Activated naive CD4-positive, alpha-beta T cell treated with anti-CD3 and anti-CD28 coated beads for 36 hours (primary cell): Measurements from ENCODE around the gene SCN4A. TPM values are rescaled to one million over a fixed set of nuclear protein-coding genes. Genes with fewer than 3 reads are reported as not detected.
"Not testable (repeated sequence)": the region's sequence is repeated elsewhere in the genome, so short reads cannot be mapped to it uniquely, and the experiment has no call there.

Experiments
- CTCF ChIA-PET: fragments of 350-600 bp; sonication (Branson Sonifier 250); formaldehyde crosslinking; loops from one replicate; lab custom pipeline; 2021; ENCODE audit warnings: antibody characterized with exemption; lab: Charles Lee
- DNase-seq: peaks from one replicate; pipeline ENCODE4 v3.0.0-alpha.2; 2020
- H3K27ac Mint-ChIP-seq: one replicate; pipeline ENCODE4 v1.8.0; 2021; ENCODE audit warnings: mild to moderate bottlenecking, mixed read lengths
- H3K27me3 Mint-ChIP-seq: one replicate; pipeline ENCODE4 v1.8.0; 2021; ENCODE audit warnings: low read depth, mixed read lengths
- H3K36me3 Mint-ChIP-seq: one replicate; pipeline ENCODE4 v1.8.0; 2021; ENCODE audit warnings: low read depth, mixed read lengths
- H3K4me1 Mint-ChIP-seq: one replicate; pipeline ENCODE4 v1.8.0; 2021; ENCODE audit warnings: low read depth, mixed read lengths
- H3K4me3 Mint-ChIP-seq: one replicate; pipeline ENCODE4 v1.8.0; 2021; ENCODE audit warnings: mild to moderate bottlenecking, moderate library complexity, mixed read lengths
- H3K9me3 Mint-ChIP-seq: one replicate; pipeline ENCODE4 v1.8.0; 2021; ENCODE audit warnings: mixed read lengths
- intact Hi-C: fragments of 100-400 bp; cut with micrococcal nuclease; formaldehyde crosslinking; loops from one replicate; pipeline ENCODE4 v1.15.1; 2023
- total RNA-seq, 2 experiments: library from RNA; stranded (reverse); gene quantifications; one replicate each; pipeline ENCODE4 v1.2.3, GENCODE V29; 2021

SCN4A gene
- total RNA-seq, 2 experiments from 2014 or later, result 0.10 to 0.47 TPM

GRCh38 chr17:64007089-64007837 lies 34.5 kb upstream of the SCN4A start:
- Mint-ChIP-seq H3K4me1 (peaks cover 51% of the 10 kb centered on the region), H3K27ac (peak overlapping the region; percentile 66), H3K36me3 (peaks cover 18% of the 10 kb centered on the region)
- DNase-seq, H3K27me3 Mint-ChIP-seq, intact Hi-C loops, H3K9me3 Mint-ChIP-seq, H3K4me3 Mint-ChIP-seq: not testable (repeated sequence)
- CTCF ChIA-PET, result interaction anchor here (1.4 to 2.2 kb wide), 3 partner anchors 11 to 61 kb away, joined by 3 to 6 read pairs (median 5); no protein-coding TSS in a partner anchor

- DNase-seq, result no peak
- no peaks in the 10 kb centered on the region for H3K9me3 Mint-ChIP-seq
- peak overlapping the region; percentile 66 for H3K27ac Mint-ChIP-seq
- intact Hi-C loops, result no loop called here
- peaks cover 45% of the 10 kb centered on the region for H3K4me1 Mint-ChIP-seq
- no peaks in the 10 kb centered on the region for H3K27me3 Mint-ChIP-seq
- H3K36me3 Mint-ChIP-seq, result peaks cover 14% of the 10 kb centered on the region
- CTCF ChIA-PET, result interaction anchor here (1.2 to 2.2 kb wide), 5 partner anchors 11 to 100 kb away, joined by 3 to 6 read pairs (median 4); no protein-coding TSS in a partner anchor
- no peak overlapping the region for H3K4me3 Mint-ChIP-seq
Observed at GRCh38 chr17:64006361-64007088, 33.8 kb upstream of the SCN4A start.

- DNase-seq, result no peak
- peaks cover 10% of the 10 kb centered on the region for H3K36me3 Mint-ChIP-seq
- H3K9me3 Mint-ChIP-seq, result no peaks in the 10 kb centered on the region
- no peaks in the 10 kb centered on the region for H3K27me3 Mint-ChIP-seq
- no peak overlapping the region for H3K4me3 Mint-ChIP-seq
- H3K27ac Mint-ChIP-seq, result peak overlapping the region; percentile 34
- peaks cover 39% of the 10 kb centered on the region for H3K4me1 Mint-ChIP-seq
- intact Hi-C loops, result no loop called here
- CTCF ChIA-PET, result interaction anchor here (1.2 to 2.2 kb wide), 4 partner anchors 15 to 128 kb away, joined by 4 to 7 read pairs (median 4); no protein-coding TSS in a partner anchor
Observed at GRCh38 chr17:64005734-64006167, 33.0 kb upstream of the SCN4A start.

GRCh38 chr17:64004903-64005733 lies 32.4 kb upstream of the SCN4A start:
- no peak for DNase-seq
- Mint-ChIP-seq H3K4me1 (peaks cover 34% of the 10 kb centered on the region), H3K27ac (peak overlapping the region; percentile 26), H3K36me3 (peaks cover 7% of the 10 kb centered on the region), H3K9me3 (no peaks in the 10 kb centered on the region), H3K27me3 (no peaks in the 10 kb centered on the region), H3K4me3 (no peak overlapping the region)
- intact Hi-C loops, result no loop called here
- CTCF ChIA-PET, result interaction anchor here (1.1 to 2.2 kb wide), 4 partner anchors 14 to 128 kb away, joined by 4 to 7 read pairs (median 5); no protein-coding TSS in a partner anchor

- peaks cover 31% of the 10 kb centered on the region for H3K4me1 Mint-ChIP-seq
- CTCF ChIA-PET, result interaction anchor here (1.1 to 1.5 kb wide), 2 partner anchors 22 to 129 kb away, joined by 5 to 7 read pairs; no protein-coding TSS in a partner anchor
- no peak overlapping the region for H3K4me3 Mint-ChIP-seq
- H3K36me3 Mint-ChIP-seq, result peaks cover 2% of the 10 kb centered on the region
- H3K27ac Mint-ChIP-seq, result no peak overlapping the region
- DNase-seq, result no peak
- H3K9me3 Mint-ChIP-seq, result no peaks in the 10 kb centered on the region
- no peaks in the 10 kb centered on the region for H3K27me3 Mint-ChIP-seq
- intact Hi-C loops, result no loop called here
Observed at GRCh38 chr17:64004218-64004770, 31.6 kb upstream of the SCN4A start.

- no peak for DNase-seq
- H3K4me1 Mint-ChIP-seq, result peaks cover 31% of the 10 kb centered on the region
- intact Hi-C loops, result no loop called here
- no peaks in the 10 kb centered on the region for H3K27me3 Mint-ChIP-seq
- H3K9me3 Mint-ChIP-seq, result no peaks in the 10 kb centered on the region
- CTCF ChIA-PET, result no interaction called here
- no peak overlapping the region for H3K4me3 Mint-ChIP-seq
- H3K27ac Mint-ChIP-seq, result no peak overlapping the region
- H3K36me3 Mint-ChIP-seq, result peaks cover 2% of the 10 kb centered on the region
Observed at GRCh38 chr17:64003526-64004121, 30.9 kb upstream of the SCN4A start.

- Mint-ChIP-seq H3K27ac (no peak overlapping the region), H3K4me1 (peaks cover 30% of the 10 kb centered on the region), H3K9me3 (no peaks in the 10 kb centered on the region), H3K27me3 (no peaks in the 10 kb centered on the region), H3K4me3 (no peak overlapping the region), H3K36me3 (peaks cover 2% of the 10 kb centered on the region)
- no peak for DNase-seq
- intact Hi-C loops, result no loop called here
- CTCF ChIA-PET, result interaction anchor here (1.1 kb wide), 1 partner anchor 14 kb away, joined by 3 read pairs; no protein-coding TSS in a partner anchor
Observed at GRCh38 chr17:64002658-64003525, 30.2 kb upstream of the SCN4A start.

GRCh38 chr17:64001763-64002529 lies 29.2 kb upstream of the SCN4A start:
- Mint-ChIP-seq H3K27ac (peak overlapping the region; percentile 18), H3K36me3 (peaks cover 2% of the 10 kb centered on the region), H3K4me1 (peaks cover 28% of the 10 kb centered on the region), H3K9me3 (no peaks in the 10 kb centered on the region), H3K4me3 (no peak overlapping the region), H3K27me3 (no peaks in the 10 kb centered on the region)
- intact Hi-C loops, result no loop called here
- DNase-seq, result no peak
- CTCF ChIA-PET, result interaction anchor here (0.7 to 1.1 kb wide), 3 partner anchors 15 to 24 kb away, joined by 3 to 5 read pairs (median 4); no protein-coding TSS in a partner anchor

GRCh38 chr17:64001091-64001579 lies 28.4 kb upstream of the SCN4A start:
- Mint-ChIP-seq H3K4me3 (no peak overlapping the region), H3K27me3 (no peaks in the 10 kb centered on the region), H3K9me3 (no peaks in the 10 kb centered on the region), H3K27ac (no peak overlapping the region), H3K4me1 (peaks cover 25% of the 10 kb centered on the region), H3K36me3 (peaks cover 2% of the 10 kb centered on the region)
- CTCF ChIA-PET, result interaction anchor here (1.0 to 1.3 kb wide), 2 partner anchors 11 to 25 kb away, joined by 3 to 4 read pairs; no protein-coding TSS in a partner anchor
- no peak for DNase-seq
- intact Hi-C loops, result no loop called here
